Stomach smooth muscle (tissue), 2 donors: ENCODE results near the gene LDHAL6B.

ENCODE experiments used
- H3K27ac ChIP-seq: one replicate; pipeline ENCODE4 v1.7.0; 2013; ENCODE audit warnings: mild to moderate bottlenecking, low read length, inconsistent platforms
- H3K27me3 ChIP-seq, 2 donors: one replicate each; pipeline ENCODE4 v1.7.0; 2013; ENCODE audit warnings: low read length in 2 of 2; ENCODE audit not compliant: insufficient read depth in 2 of 2, control insufficient read depth in 1 of 2
- H3K36me3 ChIP-seq, 2 donors: one replicate each; pipeline ENCODE4 v1.7.0; 2013; ENCODE audit warnings: low read length in 2 of 2; ENCODE audit not compliant: control insufficient read depth in 2 of 2, insufficient read depth in 2 of 2
- H3K4me1 ChIP-seq: one replicate; pipeline ENCODE4 v1.7.0; 2013; ENCODE audit warnings: low read length; ENCODE audit not compliant: control insufficient read depth, insufficient read depth
- H3K4me3 ChIP-seq, 2 donors: one replicate each; pipeline ENCODE4 v1.7.0; 2013; ENCODE audit warnings: low read length in 2 of 2
- H3K9ac ChIP-seq, 2 donors: one replicate each; pipeline ENCODE4 v1.7.0; 2013; ENCODE audit warnings: low read length in 2 of 2, mild to moderate bottlenecking in 1 of 2
- H3K9me3 ChIP-seq, 2 donors: one replicate each; pipeline ENCODE4 v1.7.0; 2013; ENCODE audit warnings: low read length in 2 of 2; ENCODE audit not compliant: control insufficient read depth in 2 of 2
- donor health status: healthy.
- donor health status: Pancreatic carcinoma.

LDHAL6B gene

GRCh38 chr15:59236394-59236793, 29.8 kb downstream of the LDHAL6B start:
- H3K27me3 ChIP-seq: no peaks in the 10 kb centered on the region

GRCh38 chr15:59237119-59237855, 30.6 kb downstream of the LDHAL6B start:
- no peaks in the 10 kb centered on the region for H3K9me3 ChIP-seq
- no peak overlapping the region for H3K27ac ChIP-seq
- H3K27me3 ChIP-seq: no peaks in the 10 kb centered on the region
- H3K36me3 ChIP-seq: no peaks in the 10 kb centered on the region
- H3K4me1 ChIP-seq: peaks cover 4% of the 10 kb centered on the region
- no peak overlapping the region for H3K4me3 ChIP-seq
- no peak overlapping the region for H3K9ac ChIP-seq

More at GRCh38 chr15:59236394-59236793, 29.8 kb downstream of the LDHAL6B start:
- Histone ChIP-seq H3K4me3 (no peak overlapping the region), H3K4me1 (peaks cover 9% of the 10 kb centered on the region), H3K36me3 (no peaks in the 10 kb centered on the region), H3K27ac (no peak overlapping the region), H3K9ac (no peak overlapping the region), H3K9me3 (no peaks in the 10 kb centered on the region)

GRCh38 chr15:59237924-59238331, 31.3 kb downstream of the LDHAL6B start:
- H3K4me1 ChIP-seq: no peaks in the 10 kb centered on the region
- H3K9ac ChIP-seq: no peak overlapping the region
- no peaks in the 10 kb centered on the region for H3K9me3 ChIP-seq
- no peak overlapping the region for H3K4me3 ChIP-seq
- no peak overlapping the region for H3K27ac ChIP-seq
- no peaks in the 10 kb centered on the region for H3K27me3 ChIP-seq
- H3K36me3 ChIP-seq: no peaks in the 10 kb centered on the region

GRCh38 chr15:59240036-59240435, 33.4 kb downstream of the LDHAL6B start:
- Histone ChIP-seq H3K27ac (no peak overlapping the region), H3K27me3 (no peaks in the 10 kb centered on the region), H3K9me3 (no peaks in the 10 kb centered on the region), H3K36me3 (no peaks in the 10 kb centered on the region), H3K4me3 (no peak overlapping the region), H3K4me1 (no peaks in the 10 kb centered on the region), H3K9ac (no peak overlapping the region)

GRCh38 chr15:59242649-59243048, 36.0 kb downstream of the LDHAL6B start:
- no peaks in the 10 kb centered on the region for H3K4me1 ChIP-seq

GRCh38 chr15:59243622-59244021, 37.0 kb downstream of the LDHAL6B start:
- no peaks in the 10 kb centered on the region for H3K4me1 ChIP-seq
- H3K27me3 ChIP-seq: no peaks in the 10 kb centered on the region
- no peak overlapping the region for H3K4me3 ChIP-seq
- no peaks in the 10 kb centered on the region for H3K36me3 ChIP-seq
- no peaks in the 10 kb centered on the region for H3K9me3 ChIP-seq
- H3K9ac ChIP-seq: no peak overlapping the region
- H3K27ac ChIP-seq: no peak overlapping the region

More at GRCh38 chr15:59242649-59243048, 36.0 kb downstream of the LDHAL6B start:
- Histone ChIP-seq H3K36me3 (no peaks in the 10 kb centered on the region), H3K27ac (no peak overlapping the region), H3K9me3 (no peaks in the 10 kb centered on the region), H3K27me3 (no peaks in the 10 kb centered on the region), H3K4me3 (no peak overlapping the region), H3K9ac (no peak overlapping the region)

GRCh38 chr15:59244337-59244736, 37.7 kb downstream of the LDHAL6B start:
- Histone ChIP-seq H3K4me1 (no peaks in the 10 kb centered on the region), H3K9ac (no peak overlapping the region), H3K9me3 (no peaks in the 10 kb centered on the region), H3K27ac (no peak overlapping the region), H3K36me3 (no peaks in the 10 kb centered on the region), H3K27me3 (no peaks in the 10 kb centered on the region), H3K4me3 (no peak overlapping the region)

- Histone ChIP-seq H3K27ac (no peak overlapping the region), H3K4me3 (no peak overlapping the region)
Observed at GRCh38 chr15:59245559-59245958, 38.9 kb downstream of the LDHAL6B start.

GRCh38 chr15:59247364-59247763, 40.7 kb downstream of the LDHAL6B start:
- no peaks in the 10 kb centered on the region for H3K4me1 ChIP-seq
- no peaks in the 10 kb centered on the region for H3K9me3 ChIP-seq
- H3K36me3 ChIP-seq: no peaks in the 10 kb centered on the region
- H3K27ac ChIP-seq: no peak overlapping the region
- no peak overlapping the region for H3K4me3 ChIP-seq
- H3K9ac ChIP-seq: no peak overlapping the region
- no peaks in the 10 kb centered on the region for H3K27me3 ChIP-seq

More at GRCh38 chr15:59245559-59245958, 38.9 kb downstream of the LDHAL6B start:
- H3K27me3 ChIP-seq: no peaks in the 10 kb centered on the region
- no peak overlapping the region for H3K9ac ChIP-seq
- H3K9me3 ChIP-seq: no peaks in the 10 kb centered on the region
- H3K36me3 ChIP-seq: no peaks in the 10 kb centered on the region
- H3K4me1 ChIP-seq: no peaks in the 10 kb centered on the region

GRCh38 chr15:59249816-59250215, 43.2 kb downstream of the LDHAL6B start:
- Histone ChIP-seq H3K27ac (no peak overlapping the region), H3K4me1 (no peaks in the 10 kb centered on the region), H3K9me3 (no peaks in the 10 kb centered on the region), H3K36me3 (peaks cover 0 to 2% of the 10 kb centered on the region in 2 donors), H3K9ac (no peak overlapping the region), H3K27me3 (no peaks in the 10 kb centered on the region), H3K4me3 (no peak overlapping the region)

- no peak overlapping the region for H3K4me3 ChIP-seq
- no peak overlapping the region for H3K9ac ChIP-seq
- no peaks in the 10 kb centered on the region for H3K4me1 ChIP-seq
- H3K27me3 ChIP-seq: no peaks in the 10 kb centered on the region
- no peaks in the 10 kb centered on the region for H3K9me3 ChIP-seq
- H3K27ac ChIP-seq: no peak overlapping the region
- H3K36me3 ChIP-seq: peaks cover 0 to 2% of the 10 kb centered on the region in 2 donors
Observed at GRCh38 chr15:59250249-59250648, 43.6 kb downstream of the LDHAL6B start.
